ENCODE measurements around the gene KCNJ12.
"Not testable (repeated sequence)": the region's sequence is repeated elsewhere in the genome, so short reads cannot be mapped to it uniquely, and the experiment has no call there.

Gene KCNJ12

DNA sequence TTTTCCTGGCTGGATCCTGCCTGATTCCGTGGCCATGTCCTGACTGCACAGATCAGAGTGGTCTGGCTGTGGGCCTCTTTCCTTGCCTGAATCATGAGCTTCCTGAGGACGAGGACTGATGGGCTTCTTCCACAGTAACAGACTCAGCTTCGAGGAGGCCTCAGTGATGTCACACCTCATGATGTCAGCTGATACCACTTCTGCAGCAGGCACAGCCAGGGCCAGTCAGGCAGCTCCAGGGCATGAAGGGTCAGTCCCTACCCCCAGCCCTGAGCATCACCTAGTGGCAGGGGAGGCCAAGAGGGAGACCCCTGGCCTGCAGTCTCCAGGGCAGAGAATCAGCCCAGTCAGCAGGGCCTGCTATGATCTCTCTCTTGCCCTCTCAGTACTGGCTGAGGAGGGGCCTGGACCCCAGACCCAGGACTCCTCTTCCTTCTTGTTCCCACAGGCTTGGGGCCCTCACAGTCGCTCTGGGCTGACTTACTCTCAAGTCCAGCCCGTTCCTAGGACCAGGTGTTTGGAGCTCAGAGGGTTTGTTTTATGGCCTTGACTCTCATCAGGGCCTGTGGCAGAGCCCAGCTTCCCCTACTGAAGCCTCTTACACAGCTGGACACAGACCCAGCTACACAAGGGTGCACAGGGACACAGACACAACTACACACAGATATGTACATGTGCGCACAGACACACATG, 26.7 kb upstream of the KCNJ12 start:
- not testable (repeated sequence) for DNase-seq

DNA sequence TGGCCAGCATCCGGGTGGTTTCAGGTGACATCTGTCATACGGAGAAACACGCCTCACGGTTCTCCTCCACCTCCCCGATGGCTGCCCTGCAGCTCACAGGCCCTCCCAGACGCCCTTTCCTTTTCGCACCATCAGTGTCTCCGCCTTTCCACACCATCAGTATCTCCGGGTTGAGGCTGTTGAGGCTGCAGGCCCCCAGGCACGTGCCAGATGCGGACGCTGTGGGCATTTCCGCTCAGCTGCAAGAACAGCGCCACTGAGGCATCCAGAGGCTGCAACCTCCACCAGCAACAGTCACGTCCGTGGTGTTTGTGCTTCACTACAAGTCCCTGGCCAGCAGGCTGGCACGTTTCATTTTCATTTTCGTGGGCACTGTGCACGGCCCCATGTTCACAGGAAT, 25.7 kb upstream of the KCNJ12 start:
- DNase-seq: not testable (repeated sequence)

DNA sequence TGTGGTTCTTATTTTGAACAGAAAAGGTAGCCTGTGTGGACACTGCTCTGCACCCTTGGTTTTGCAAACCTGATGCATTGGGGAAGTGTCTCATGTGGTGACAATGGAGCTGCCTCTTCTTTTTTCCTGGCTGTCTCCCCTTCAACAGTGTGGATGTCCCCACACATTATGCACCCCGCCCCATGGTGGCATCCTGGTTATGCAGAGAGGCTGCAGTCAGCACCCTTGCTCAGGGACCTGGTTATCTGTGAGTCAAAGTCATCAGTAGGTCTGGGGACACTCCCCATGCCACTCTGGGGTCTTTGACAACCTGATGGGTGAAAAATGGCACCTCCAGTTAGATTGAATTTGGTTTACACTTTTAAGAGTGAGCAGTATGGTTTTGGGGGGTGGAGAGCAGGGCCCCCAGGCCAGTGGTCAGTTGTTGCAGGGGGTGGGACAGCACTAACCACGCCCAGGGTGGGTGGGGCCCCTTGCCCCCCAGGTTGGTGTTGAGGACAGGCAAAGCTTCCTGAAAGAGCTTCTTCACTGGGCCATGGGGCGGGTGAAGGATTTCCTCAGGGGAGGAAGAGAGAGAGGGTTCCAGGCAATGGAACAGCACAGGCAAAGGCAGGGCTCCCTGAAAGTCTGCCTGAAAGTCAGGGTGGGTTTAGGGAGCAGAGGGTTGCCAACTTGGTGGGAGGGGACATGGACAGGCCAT, 24.6 kb upstream of the KCNJ12 start:
- no peak for DNase-seq

DNA sequence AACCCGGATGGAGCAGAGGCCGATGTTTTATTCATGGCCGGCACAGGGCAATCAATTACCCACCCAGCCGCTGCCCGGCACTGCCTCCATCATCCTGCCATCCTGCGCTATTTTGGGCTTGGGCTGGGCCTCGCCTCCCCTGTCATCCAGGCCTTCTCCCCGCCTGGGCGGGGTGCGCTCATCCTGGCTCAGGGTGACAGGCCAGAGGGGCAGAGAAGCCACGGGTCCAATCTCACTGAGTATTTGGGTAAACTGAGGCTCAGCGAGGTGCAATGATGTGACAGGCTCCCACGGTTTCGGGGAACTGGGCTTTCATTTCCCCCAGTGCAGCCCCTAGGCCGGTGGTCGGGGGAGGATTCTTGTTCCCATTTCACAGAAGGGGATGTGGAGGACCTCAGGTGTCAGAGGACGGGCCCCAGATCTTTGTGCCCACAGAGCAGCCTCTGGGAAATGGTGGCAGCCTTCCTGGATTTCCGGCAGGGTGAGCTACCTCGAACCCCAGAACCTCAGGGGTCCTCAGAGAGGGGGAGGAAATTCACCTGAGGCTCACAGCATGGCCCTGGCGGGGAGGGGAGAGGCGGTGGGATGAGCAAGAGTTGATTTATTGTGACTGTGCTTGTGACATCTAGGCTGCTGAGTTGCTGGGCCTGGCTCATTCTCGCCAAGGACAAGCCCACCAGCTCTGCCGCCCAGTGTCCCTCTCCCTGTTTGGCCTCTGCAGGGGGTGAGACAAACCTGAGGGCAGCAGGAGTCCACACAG, 23.8 kb upstream of the KCNJ12 start:
- no peak for DNase-seq

DNA sequence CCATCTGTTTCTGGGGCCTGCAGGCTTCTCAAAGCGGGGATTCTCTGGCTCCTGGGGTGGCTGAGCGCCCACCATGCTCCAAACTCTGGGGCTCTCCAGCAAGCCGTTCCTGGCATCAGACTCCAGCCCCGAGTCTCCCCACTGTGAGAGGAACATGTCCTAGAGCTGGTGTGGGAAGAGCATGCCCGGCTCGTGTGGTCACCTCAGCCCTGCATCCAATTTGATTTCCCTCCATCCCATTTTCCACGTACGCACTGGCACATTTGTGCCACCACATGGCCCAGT, 23.2 kb upstream of the KCNJ12 start:
- no peak for DNase-seq

DNA sequence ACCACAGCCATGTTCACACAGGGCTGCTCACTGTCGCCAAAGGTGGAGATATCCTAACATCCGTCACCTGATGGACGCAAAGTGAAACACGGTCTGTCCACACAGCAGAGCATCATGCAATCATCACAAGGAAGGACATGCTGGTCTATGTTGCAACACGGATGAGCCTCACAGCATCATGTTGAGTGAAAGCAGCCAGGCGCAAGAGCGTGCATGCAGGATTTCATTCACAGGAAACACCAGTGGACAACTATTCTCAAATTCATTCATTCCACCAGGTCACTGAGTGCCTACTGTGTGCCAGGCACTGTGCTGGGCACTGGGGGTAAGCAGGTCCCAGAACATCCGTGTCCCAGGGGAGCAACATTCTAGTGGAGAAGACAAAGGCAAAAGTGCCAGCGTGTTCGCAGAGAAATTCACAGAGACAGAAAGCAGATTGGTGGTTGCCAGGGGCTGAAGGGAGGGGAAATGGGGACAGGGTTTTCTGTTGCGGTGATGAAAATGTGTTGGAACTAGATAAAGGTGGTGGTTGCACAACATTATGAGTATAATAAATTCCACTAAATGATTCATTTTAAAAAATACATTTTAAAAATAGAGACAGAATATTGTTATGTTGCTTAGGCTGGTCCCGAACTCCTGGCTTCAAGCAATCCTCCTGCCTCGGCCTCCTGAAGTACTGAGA, 22.7 kb upstream of the KCNJ12 start:
- DNase-seq: no peak

DNA sequence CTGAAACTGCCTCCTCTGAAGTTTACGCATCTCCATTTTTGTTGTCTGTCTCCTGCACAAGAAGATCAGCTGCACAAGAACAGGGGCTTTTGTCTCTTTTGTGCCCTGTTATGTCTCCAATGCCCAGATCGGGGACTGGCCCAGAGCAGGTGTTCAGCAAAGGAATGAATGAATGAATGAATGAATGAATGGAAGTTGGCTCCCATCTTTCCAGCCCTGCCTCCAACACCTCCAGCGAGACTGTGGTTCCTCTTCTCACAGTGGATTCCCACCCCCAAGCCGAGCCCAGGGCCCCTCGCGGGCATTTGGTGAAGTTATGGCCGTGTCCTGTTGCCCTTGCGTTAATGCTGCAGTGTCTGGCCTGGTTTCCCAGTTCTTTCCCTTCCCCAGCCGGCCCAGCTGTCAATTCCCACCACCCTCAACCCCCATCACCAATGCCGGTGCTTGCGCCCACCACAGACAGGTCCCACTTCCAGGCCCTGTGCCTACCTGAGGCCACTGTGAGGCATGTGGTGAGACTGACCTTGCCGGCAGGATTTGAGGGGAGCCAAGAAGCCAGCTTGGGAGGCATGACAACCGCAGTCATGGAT, 21.3 kb upstream of the KCNJ12 start:
- no peak for DNase-seq

DNA sequence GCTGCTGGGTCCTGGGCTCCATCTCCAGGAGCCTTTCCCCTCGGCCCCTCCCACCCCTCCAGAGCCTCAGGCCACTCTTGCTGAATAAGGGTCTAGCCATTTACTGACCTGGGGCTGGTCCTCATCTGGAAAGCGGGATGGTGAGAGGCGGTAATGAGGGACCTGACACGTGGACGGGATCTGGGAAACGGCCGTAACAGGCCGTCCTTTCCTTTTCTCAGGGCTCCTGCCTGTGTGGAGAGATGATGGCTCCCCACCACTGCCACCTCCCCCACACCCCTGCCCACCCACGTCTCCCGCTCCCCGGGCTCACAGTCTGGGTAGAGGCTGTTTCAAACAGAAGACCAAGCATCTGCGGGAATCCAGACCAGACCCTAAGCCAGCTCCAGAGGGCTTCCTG, 20.6 kb upstream of the KCNJ12 start:
- DNase-seq: no peak

DNA sequence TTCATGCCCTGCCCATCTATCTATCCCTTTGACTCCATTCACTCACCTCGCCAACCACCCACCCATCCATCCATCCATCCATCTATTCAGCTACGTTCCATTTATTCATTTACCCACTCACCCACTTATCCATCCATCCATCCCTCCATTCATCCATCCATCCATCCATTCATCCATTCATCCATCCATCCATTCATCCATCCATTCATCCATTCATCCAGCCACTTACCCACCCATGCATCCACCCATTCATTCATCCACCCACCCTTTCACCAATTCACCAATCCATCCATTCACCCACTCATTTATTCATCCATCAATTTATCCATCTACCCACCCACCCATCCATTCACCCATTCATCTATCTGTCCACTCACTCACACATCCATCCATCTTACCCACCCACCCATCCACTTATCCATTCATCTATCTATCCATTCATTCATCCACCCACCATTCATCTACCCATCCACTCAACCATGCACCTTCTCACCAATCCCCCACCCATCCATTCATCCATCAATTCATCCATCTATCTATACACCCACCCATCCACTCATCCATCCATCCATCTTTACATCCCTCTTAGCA, 19.5 kb upstream of the KCNJ12 start:
- DNase-seq: no peak

DNA sequence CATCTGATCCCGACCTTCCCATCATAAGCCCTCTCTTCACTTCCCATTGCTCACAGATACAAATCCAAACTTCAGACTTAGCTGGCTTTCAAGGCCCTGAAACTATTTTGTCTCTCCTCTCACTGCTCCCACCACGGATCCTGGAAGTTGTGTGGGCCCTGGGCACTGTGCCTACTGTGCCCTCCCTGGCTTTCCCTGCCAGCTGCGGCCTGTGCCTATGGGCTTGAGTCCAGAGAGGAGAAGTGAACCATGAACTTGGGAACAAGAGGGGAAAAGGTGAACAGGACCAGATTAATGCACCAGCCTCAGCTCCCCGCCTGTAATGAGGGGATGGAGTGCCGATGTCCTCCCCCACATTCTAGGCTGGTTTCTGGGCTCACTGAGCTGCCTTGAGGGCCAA, 18.9 kb upstream of the KCNJ12 start:
- no peak for DNase-seq

DNA sequence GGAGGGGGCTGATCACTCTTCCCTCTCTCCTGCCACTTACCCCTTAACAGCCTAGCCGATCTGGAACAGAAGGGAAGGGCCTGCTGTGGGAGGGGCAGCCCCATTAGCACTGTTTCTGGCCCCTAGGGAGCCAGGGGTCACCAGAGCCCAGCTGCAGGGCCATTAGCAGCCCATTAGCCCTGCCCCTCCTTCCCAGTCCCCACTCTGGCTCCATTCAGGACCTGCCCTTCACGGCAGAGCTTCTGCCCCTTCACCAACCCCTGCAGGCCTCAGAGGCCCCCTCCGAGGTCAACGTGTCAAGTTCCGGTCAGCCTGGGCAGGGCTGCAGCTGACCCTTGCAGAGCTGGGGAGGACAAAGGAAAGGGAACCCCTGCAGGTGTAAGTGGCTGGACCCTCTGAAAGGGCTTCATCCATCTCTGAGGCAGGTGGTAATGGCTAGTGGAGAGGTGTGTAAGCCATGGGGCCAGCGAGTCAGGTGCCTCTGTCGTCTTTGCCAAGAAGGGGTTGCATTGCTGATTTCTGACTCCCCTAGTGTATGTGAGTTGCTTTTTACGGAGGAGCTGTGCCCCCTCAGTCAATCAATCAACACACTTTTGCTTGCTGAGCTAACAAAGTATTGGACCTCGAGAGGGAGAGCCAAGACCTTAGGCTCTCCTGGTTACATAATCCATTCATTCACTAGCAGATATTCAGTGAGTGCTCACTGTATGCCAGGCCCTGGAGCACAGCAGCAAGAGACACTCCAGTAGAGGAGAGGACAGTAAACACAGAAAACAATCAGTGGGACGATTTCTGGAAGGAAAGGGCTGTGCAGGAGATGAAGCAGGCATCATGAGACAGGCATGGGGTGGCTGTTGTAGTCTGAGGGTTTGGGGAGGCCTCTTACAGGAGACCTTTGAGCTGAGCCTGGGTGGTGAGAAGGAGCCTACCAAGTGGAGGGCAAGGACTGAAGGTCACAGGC, 18.2 kb upstream of the KCNJ12 start:
- no peak for DNase-seq

DNA sequence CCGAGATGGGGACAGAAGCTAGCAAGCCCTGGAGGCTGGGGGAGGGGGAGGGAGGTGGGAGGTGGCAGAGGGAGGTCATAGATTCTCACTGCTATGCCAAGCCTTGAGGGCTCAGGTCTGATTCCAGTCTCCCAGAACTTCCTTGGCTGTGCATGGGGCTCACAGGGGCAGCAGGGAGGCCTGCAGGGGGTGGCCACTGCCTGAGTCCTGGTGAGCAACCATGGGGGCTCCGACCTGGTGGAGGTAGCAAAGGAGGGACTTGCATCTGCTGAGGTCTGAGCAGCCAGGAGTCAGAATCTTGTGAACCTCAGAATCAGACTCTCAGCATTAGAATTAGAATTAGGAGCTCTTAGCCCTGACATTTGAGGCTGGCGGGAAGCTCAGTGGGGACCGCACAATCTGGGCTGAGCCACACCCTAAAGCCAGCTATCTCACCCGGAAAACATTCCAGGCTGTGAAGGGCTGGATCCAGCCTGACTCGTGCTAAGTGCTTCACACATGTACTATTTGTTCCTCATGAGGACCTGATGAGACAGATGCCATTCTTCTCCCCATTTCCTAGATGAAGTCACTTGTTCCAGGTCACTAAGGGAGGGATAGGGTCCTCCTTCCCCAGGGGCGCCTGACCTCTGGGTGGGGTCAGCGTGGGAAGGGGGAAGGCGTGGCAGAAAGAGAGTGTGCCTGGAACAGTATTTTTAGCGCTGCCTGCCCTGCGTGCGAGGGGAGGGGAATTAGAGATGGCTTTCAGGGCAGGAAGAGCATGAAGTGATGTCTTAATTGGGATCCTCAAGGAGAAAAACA, 17.3 kb upstream of the KCNJ12 start:
- no peak for DNase-seq

DNA sequence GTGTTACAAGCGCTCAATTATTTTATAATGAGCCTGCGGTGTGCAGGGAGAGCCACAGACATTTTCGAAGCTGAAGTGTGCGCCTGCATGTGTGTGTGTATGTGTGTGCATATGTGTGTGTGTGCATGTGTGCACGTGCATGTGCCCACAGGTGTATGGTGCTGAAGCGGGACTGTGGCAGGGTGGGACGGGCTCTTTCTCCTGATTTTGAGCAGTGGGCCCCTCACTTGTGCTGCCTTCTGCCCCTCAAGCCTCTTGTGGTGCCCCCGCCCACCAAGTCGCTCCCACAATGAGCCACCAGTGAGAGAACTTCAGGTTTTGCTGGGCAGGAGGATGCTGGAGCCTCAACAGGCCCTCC, 16.7 kb upstream of the KCNJ12 start:
- no peak for DNase-seq

DNA sequence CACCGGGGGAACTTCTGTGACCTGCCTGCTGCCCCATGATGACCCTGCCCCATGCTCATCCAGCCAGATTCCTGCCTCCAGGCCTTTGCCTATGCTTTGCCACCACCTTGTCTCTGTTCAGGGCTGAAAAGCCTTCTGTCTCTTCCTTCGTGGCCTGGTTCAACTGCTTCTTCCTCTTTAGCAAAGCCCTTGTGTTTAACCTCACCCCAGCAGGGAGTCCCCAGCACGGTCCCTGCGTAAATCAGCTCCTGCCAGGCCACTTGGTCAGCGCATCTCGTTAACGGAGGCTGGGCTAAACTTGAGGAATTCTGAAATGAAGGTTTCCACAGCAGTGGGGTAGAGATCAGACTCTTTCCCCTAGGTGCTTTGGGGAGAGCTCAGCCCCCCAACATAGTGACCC, 16.1 kb upstream of the KCNJ12 start:
- no peak for DNase-seq

DNA sequence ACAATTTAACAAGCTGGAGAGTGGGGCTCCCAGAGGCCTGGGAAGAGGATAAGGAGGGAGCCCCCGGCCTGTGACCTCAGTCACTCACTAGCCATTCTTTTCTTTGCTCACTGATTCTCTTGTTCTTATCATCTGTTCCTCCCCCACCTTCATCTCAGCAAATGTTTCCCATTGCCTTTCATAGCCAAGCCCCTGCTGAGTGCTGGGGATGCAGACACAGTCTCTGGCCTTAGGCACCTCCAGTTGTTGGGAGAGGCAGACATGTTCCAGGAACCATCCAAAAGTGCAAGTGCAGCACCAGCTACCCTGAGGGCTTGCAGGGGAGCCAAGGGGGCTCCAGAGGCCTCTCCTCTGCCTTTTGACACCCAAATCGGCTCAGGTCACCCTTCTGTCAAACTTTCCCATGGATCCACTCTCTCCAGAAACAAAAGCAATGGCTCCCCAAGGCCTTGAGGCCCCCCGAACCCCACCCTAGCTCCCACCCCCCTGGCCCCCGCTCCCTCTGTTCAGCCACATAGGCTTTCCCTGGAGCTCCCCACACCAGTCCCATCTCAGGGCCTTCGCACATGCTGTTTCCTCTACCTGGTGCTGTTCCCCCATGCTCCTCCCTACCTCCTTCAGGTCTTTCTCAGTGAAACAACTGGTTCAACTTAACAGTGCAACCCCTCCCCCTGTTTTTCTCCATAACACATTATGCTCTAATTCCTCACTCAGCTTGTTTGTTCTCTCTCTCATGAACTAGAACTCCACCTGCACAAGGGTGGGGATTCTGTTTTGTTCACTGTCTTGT, 14.9 kb upstream of the KCNJ12 start:
- DNase-seq: no peak

DNA sequence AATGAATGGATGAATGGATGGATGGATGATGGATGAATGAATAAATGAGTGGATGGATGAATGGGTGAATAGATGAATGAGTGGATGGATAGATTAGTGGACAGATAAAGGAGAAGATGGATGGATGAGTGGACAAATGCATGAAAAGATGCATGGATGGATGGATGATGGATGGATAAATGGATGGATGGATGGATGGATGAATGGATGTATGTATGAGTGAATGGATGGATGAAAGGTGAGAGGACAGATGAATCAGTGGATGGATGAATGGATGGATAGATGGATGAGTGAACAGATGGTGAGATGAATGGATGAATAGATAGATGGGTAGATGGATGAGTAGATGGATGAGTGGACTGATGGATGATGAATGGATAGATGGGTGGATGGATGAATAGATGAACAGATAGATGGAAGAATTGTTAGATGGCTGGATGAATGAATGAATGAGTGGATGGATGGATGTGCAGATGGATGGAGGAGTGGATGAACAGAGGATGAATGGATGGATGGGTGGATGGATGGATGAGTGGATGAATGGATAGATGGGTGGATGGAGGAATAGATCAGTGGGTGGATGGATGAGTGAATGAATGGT, 13.7 kb upstream of the KCNJ12 start:
- DNase-seq: no peak

DNA sequence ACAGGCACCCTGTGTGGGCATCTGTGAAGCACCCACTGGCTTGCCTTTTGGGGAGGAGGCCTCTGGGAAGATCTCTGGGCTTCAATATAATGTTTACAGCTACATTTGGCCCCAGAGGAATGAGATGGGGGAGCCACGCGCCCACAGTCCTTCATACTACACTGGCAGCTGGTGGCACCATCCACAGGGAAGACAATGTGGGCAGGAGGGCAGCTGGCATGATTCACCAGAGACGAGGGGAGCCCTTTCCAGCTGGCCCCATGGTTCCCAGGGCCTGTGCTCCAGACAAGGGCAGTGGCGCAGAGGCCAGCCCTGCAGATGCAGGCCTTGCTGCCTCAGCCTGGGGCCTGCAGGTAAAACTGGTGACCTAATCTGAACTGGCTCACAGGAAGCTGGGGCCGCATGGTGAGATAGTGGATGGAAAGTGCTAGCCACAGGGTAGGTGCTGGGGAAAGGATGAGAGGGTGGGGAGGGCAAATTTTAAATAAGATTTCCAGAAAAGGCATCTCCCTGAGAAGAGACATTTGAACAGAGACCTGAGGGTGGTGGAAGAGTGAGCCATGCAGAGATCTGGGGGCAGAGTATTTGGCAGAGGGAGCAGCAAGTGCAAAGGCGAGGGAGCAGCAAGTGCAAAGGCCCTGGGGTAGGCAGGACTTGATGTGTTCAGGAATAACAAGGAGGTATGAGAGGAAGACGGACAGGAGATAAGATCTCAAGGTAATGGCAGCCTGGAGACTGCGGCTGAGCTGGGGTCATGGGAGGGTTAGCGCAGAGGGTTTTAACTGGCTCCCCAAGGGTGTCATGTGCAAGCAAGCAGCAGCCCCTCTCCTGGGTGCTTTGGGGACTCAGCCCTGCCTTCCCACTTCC, 12.1 kb upstream of the KCNJ12 start:
- no peak for DNase-seq

DNA sequence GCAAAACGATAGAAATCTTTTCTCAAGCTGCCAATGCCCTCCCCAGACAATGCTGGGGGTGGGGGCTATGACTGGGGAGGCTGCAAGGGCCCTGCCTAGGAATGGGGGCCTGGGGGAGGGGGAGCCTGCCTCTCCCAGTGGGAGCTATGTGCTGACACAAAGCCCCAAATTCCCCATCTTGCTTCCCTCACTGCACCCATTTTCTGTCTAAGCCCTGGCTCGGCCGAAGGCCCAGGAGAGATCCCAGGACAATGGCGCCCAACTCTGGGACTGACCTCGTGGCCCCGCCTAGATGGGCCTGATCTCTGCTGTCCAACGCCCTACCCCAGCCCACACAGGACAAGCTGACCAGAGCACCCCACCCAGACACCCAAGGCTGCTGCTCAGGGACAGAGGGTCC, 11.1 kb upstream of the KCNJ12 start:
- DNase-seq: no peak
